Transverse colon (tissue), 4 donors: ENCODE results near the gene SARDH. TPM values are rescaled to one million over a fixed set of nuclear protein-coding genes. Genes with fewer than 3 reads are reported as not detected.

Experiments used
- DNase-seq: peaks from one replicate; pipeline ENCODE4 v3.0.0-alpha.2; 2019
- H3K27ac ChIP-seq, 4 donors: fragments of 200-600 bp; sonication (generic); 2 replicates each; pipeline ENCODE4 v1.5.1; 2016 to 2018; ENCODE audit warnings: inconsistent platforms in 4 of 4
- H3K27me3 ChIP-seq: fragments of 200-600 bp; sonication (generic); 2 replicates; pipeline ENCODE4 v1.5.1; 2017; ENCODE audit warnings: inconsistent platforms
- H3K36me3 ChIP-seq, 4 donors: fragments of 200-600 bp; sonication (generic); 2 replicates each; pipeline ENCODE4 v1.5.1; 2017 to 2019; ENCODE audit warnings: inconsistent platforms in 4 of 4
- H3K4me1 ChIP-seq, 4 donors: fragments of 200-600 bp; sonication (generic); 2 replicates each; pipeline ENCODE4 v1.5.1; 2017 to 2020; ENCODE audit warnings: inconsistent platforms in 4 of 4
- H3K4me3 ChIP-seq, 4 donors: fragments of 200-600 bp; sonication (generic); 1 replicate in 1 of 4; 2 replicates in 3 of 4; pipeline versions ENCODE4 v1.5.1 to v1.6.1; 2017 to 2019; ENCODE audit warnings: inconsistent platforms in 4 of 4
- H3K9me3 ChIP-seq, 2 donors: fragments of 200-600 bp; sonication (generic); 2 replicates each; pipeline ENCODE4 v1.5.1; 2017 to 2019; ENCODE audit warnings: inconsistent platforms in 2 of 2
- EP300 ChIP-seq: sonication (generic); formaldehyde crosslinking; IDR thresholded peaks from one replicate; pipeline ENCODE4 v1.6.1; 2017; ENCODE audit warnings: antibody characterized with exemption, low read depth
- POLR2A ChIP-seq: fragments of 450-650 bp; IDR thresholded peaks from one replicate; pipeline ENCODE4 v1.6.1; 2016; ENCODE audit warnings: antibody characterized with exemption, mild to moderate bottlenecking, moderate library complexity
- POLR2AphosphoS5 ChIP-seq, 3 donors: sonication (generic); formaldehyde crosslinking; IDR thresholded peaks; one replicate each; pipeline ENCODE4 v1.6.1; 2016; ENCODE audit warnings: antibody characterized with exemption in 3 of 3
- WGBS, 2 donors: methylation state at CpG; one replicate each; pipeline ENCODE4 v1.1.5; 2018; ENCODE audit warnings: low coverage in 1 of 2; 5-methylcytosine and 5-hydroxymethylcytosine counted together
- in situ Hi-C, 4 donors: fragments of 200-750 bp; cut with MboI; loops; one replicate each; pipeline versions ENCODE4 v1.15.0 to v1.15.1; 2017; ENCODE audit warnings: low sequenced_read_pairs in 3 of 4, low pct_ligation_motif_present in 1 of 4, low pct_unique_long_range_greater_than_20kb in 1 of 4
- intact Hi-C: fragments of 100-400 bp; cut with DNase I; formaldehyde crosslinking; loops from one replicate; pipeline ENCODE4 v1.15.1; 2023; ENCODE audit warnings: low total_unique reads
- total RNA-seq, 4 donors: library from RNA; depleted of rRNA; stranded (reverse); fragments of >200 nt; gene quantifications; one replicate each; pipeline ENCODE4 v1.1.0, GENCODE V29; 2016
- TF ChIP-seq, protein P1 (sequence below), 5 experiments: fragments of 200-600 bp in 3 of 5; fragments of 450-650 bp in 2 of 5; sonication (generic) in 3 of 5; IDR thresholded peaks; 1 replicate in 2 of 5; 2 replicates in 3 of 5; pipeline ENCODE4 v1.5.1; 2016 to 2017; ENCODE audit warnings: antibody characterized with exemption in 5 of 5, inconsistent platforms in 3 of 5, mild to moderate bottlenecking in 2 of 5, moderate library complexity in 1 of 5

SARDH gene
- total RNA-seq, 4 donors from 2014 or later = 0.68 to 1.1 (median 0.95) TPM; not detected in 1

GRCh38 chr9:133758228-133758627, 20.1 kb upstream of the SARDH start:
- Histone ChIP-seq H3K27me3 (peaks cover 8% of the 10 kb centered on the region), H3K9me3 (no peaks in the 10 kb centered on the region), H3K4me1 (no peaks in the 10 kb centered on the region), H3K36me3 (peaks cover 0 to 4% (median 0%) of the 10 kb centered on the region in 4 donors), H3K4me3 (no peak overlapping the region), H3K27ac (no peak overlapping the region)
- DNase-seq = no peak
- TF ChIP-seq EP300 = no peak
- no peak for TF ChIP-seq POLR2A
- TF ChIP-seq, protein P1, sequence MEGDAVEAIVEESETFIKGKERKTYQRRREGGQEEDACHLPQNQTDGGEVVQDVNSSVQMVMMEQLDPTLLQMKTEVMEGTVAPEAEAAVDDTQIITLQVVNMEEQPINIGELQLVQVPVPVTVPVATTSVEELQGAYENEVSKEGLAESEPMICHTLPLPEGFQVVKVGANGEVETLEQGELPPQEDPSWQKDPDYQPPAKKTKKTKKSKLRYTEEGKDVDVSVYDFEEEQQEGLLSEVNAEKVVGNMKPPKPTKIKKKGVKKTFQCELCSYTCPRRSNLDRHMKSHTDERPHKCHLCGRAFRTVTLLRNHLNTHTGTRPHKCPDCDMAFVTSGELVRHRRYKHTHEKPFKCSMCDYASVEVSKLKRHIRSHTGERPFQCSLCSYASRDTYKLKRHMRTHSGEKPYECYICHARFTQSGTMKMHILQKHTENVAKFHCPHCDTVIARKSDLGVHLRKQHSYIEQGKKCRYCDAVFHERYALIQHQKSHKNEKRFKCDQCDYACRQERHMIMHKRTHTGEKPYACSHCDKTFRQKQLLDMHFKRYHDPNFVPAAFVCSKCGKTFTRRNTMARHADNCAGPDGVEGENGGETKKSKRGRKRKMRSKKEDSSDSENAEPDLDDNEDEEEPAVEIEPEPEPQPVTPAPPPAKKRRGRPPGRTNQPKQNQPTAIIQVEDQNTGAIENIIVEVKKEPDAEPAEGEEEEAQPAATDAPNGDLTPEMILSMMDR (IDR thresholded peaks at IDR 0.05) = no peak
- intact Hi-C loops (no loop called here), in situ Hi-C loops (no loop called here)
- 85 to 90% methylated on average over 2 to 7 of the region's 7 CpGs for WGBS, 2 donors

DNA sequence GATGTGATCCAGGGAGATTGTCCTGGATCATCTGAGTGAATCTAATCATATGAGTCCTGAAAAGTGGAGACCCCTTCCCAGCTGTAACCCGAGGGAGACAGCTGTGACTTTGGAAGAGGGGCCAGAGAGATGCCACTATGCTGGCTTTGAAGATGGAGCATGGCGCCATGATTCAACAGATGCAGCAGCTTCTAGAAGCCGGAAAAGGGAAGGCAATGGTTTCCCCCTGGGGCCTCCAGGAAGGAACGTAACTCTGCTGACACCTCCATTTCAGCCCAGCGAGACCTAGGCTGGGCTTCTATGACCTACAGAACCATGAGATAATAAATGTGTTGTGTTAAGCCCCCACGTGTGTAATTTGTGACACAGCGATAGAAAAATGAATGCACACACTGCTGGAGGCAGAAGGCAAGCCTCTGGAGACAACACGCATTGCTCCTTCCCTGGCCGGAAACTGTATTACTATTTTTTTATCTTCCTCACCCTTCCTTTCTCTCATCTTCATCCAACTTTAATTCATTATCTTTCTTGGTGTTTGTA, 16.6 kb upstream of the SARDH start:
- H3K4me3 ChIP-seq = no peak overlapping the region
- H3K27me3 ChIP-seq = peaks cover 36% of the 10 kb centered on the region
- H3K36me3 ChIP-seq = no peaks in the 10 kb centered on the region
- no peak for DNase-seq
- H3K27ac ChIP-seq = no peak overlapping the region
- H3K4me1 ChIP-seq = no peaks in the 10 kb centered on the region
- TF ChIP-seq POLR2A (no peak), POLR2AphosphoS5 (IDR thresholded peaks at IDR 0.05) (no peak), EP300 (no peak)
- TF ChIP-seq, protein P1 (IDR thresholded peaks at IDR 0.05) = no peak
- in situ Hi-C loops (no loop called here), intact Hi-C loops (no loop called here)
- no peaks in the 10 kb centered on the region for H3K9me3 ChIP-seq
- 54 to 64% methylated on average over 6 to 9 of the region's 9 CpGs for WGBS, 2 donors

DNA sequence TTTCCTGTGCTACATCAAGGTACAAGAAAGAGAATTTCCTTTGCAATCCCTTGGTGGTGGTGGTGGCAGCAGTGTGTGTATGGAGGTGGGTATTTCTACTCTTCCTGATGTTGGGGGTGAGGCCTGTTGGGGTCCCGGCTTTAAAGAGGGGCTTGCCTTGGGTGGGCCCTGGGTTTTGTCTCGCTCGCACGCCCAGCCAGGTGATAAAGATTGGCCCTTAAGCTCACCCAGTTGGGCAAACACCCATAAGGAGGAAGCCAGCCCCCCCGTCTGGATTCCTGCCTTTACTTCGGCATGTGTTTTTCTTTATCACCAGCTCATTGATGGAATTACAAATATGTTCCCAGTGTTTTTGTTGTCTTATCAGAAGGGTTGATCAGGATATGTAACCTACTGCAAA, 16.0 kb upstream of the SARDH start:
- no peak for DNase-seq
- H3K27ac ChIP-seq = no peak overlapping the region
- H3K27me3 ChIP-seq = peaks cover 40% of the 10 kb centered on the region
- TF ChIP-seq POLR2A (no peak), EP300 (no peak), POLR2AphosphoS5 (IDR thresholded peaks at IDR 0.05) (no peak)
- TF ChIP-seq, protein P1 (IDR thresholded peaks at IDR 0.05) = no peak
- WGBS, 2 donors = 90% methylated on average over 6 of the region's 6 CpGs; no CpG with 5 or more reads in 1 of the 2 donors
- intact Hi-C loops = no loop called here
- no peaks in the 10 kb centered on the region for H3K36me3 ChIP-seq
- in situ Hi-C loops = no loop called here
- no peak overlapping the region for H3K4me3 ChIP-seq
- no peaks in the 10 kb centered on the region for H3K4me1 ChIP-seq
- no peaks in the 10 kb centered on the region for H3K9me3 ChIP-seq

DNA sequence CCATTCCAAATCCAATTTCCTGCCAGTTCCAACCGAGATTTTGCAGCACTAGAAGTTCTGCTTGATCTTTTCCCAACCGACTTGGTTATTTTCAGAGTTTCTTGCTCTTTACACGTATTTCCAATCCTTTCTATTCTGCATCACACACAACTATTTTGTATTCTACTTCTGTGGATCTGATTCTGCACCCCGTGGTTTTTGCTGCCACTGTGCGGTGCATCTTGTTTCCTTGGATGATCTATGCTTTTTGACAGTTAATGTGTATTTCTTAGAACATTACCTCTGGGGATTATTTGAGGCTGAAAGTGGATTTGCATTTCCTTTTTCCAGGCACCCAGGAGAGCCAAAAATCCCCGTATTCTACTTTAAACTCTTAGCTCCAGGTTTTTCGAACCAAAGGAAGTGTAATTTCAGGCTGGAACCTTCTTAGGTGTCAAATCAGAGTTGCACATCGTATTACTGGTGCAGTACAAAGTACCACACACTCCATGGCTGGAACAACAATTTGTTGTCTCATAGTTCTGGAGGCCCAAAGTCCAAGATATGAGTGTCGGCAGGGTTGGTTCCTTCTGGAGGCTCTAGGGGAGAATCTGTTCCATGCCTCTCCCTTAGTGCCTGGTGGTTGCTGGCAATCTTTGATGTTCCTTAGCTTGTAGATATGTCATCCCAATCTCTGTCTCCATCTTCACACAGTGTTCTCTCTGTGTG, 14.7 kb upstream of the SARDH start:
- Histone ChIP-seq H3K27ac (no peak overlapping the region), H3K4me3 (no peak overlapping the region), H3K4me1 (no peaks in the 10 kb centered on the region), H3K36me3 (no peaks in the 10 kb centered on the region), H3K9me3 (no peaks in the 10 kb centered on the region), H3K27me3 (peaks cover 48% of the 10 kb centered on the region)
- in situ Hi-C loops (no loop called here), intact Hi-C loops (no loop called here)
- 67 to 75% methylated on average over 4 to 9 of the region's 9 CpGs for WGBS, 2 donors
- DNase-seq = no peak
- no peak for TF ChIP-seq POLR2AphosphoS5 (IDR thresholded peaks at IDR 0.05)
- no peak for TF ChIP-seq POLR2A
- TF ChIP-seq, protein P1 (IDR thresholded peaks at IDR 0.05) = no peak
- no peak for TF ChIP-seq EP300
